ENCODE results near the gene TBR1.

The TBR1 gene

GRCh38 chr2:161415987-161416707 is at the start of gene TBR1:
TBR1 (plus strand) TSS chr2:161416297; CDS start chr2:161416411, 114 bp downstream.
- DNase-seq (ENCODE audit: low read depth) = no peak

DNA sequence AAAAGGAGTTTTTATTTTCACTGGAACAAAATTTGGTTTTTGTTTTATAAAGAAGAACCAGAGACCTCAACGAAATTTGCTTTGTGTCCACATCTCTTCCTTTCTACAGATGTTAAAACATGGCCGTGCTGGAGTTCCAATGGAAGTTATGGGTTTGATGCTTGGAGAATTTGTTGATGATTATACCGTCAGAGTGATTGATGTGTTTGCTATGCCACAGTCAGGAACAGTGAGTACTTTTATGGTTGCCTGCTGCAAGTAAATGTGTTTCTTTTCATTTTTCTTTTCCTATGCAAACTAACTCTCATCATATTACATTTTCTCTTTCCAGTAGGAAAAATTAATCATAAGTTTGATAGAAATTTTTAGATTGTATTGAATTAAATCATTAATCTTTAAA is 48.4 kb upstream of the TBR1 start:
- DNase-seq (ENCODE audit: low read depth) = no peak

- no peak for DNase-seq (ENCODE audit: low read depth)
Observed at GRCh38 chr2:161369311-161369710, 46.8 kb upstream of the TBR1 start.

GRCh38 chr2:161370981-161371380 is 45.1 kb upstream of the TBR1 start:
- no peak for DNase-seq (ENCODE audit: low read depth)

DNA sequence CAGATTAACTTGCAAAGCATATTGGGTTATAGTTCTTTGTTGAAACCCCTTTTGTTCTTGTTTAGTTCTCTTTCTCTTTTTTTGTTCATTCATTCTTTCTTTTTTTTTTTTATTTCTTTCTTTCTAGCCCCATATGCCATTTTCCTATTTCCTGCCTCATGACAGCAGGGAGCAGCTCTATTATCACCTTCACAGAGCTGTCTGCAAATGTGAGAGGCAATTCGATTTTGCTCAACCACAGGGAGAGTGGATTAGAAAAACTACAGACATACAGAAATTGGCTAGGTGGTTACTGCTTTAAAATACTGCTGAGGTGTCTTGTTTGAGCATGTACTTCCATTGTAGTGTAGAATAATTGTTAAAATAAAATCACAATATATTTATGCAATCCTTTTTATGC is 44.2 kb upstream of the TBR1 start:
- no peak for DNase-seq (ENCODE audit: low read depth)

- no peak for DNase-seq (ENCODE audit: low read depth)
Observed at GRCh38 chr2:161373942-161374341, 42.2 kb upstream of the TBR1 start.

GRCh38 chr2:161374446-161374845 is 41.7 kb upstream of the TBR1 start:
- DNase-seq (ENCODE audit: low read depth) = no peak

DNA sequence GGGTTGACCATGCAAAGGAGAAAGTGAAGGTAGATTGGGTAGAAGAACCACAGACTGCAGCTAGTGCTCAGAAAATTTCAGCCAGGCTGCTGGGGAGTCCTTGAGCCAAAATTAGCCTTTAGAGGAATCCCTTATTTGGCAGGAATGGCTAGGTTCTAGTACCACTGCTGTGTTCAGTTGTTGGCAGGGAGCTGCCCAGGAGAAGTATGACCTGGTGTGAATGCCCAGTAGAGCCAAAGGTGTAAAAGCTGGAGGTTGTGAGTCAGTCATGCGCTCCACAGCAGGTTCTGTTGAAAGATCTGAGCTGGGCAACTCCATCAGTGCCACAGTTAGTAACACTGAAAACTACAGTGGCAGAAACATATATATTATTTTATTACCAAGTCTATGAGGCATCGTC is 36.4 kb upstream of the TBR1 start:
- DNase-seq (ENCODE audit: low read depth) = no peak

DNA sequence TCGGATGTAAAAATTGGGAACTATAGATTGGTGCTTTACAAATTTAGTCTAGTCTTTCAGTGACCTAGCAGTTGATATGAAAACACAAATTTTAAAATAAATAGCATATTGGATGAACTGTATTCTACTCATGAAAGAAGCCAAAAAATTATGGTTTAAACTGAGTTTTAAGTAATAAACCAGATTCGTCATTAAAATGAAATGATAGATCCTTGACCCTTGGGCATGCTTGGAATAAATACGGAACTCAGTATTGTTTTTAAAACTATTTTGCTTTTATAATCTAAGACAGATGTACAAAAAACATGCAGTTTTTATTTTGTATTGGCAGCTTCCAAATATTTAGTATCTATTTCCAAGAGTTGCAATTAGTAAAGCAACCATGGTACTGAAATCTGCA is 34.6 kb upstream of the TBR1 start:
- DNase-seq (ENCODE audit: low read depth) = no peak

DNA sequence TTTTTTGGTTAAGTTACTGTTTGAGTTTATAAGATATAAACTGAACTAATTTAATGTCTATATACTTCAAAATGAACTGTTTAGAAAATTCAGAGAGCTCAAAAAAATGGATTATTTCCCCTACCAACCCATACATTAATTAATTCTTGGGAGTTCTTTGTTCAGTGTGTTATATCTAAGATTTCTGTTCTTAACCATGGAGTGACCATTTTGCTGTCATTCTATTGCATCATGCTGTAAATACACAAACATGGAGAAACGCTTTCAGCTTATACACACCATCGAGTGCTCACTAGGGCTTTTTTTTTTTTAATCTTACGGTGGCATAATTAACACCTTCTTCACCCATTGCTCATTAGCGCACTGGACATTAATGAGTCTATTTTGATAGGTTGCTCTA is 33.4 kb upstream of the TBR1 start:
- no peak for DNase-seq (ENCODE audit: low read depth)

GRCh38 chr2:161384864-161385263 is 31.2 kb upstream of the TBR1 start:
- DNase-seq (ENCODE audit: low read depth) = no peak

DNA sequence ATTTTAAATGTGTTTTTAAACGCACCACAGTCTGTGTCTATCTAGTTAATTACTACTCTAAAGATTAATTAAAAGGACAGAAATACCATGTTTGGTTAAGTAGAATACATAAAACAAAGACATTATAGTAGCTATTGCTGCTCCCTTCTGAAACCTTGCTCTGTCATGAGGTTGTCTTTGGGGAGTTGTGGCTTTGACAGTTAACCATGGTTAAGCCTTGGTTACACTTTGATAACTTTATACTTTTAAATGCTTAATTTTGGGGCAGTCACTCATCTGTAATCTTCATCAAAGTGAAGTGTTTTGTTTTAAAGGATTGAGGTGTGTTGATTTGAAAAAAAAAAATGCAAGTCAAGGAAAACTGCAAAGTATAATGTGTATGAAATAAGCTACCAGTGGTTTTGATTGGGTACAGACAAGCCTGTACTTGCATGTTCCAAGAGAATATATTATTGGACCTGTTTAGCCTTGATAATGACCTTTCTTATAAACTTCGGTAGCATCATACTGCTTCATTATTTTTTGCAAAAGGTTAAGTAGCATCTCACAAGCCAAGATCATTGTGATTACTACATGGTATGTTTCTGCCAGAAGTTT is 29.8 kb upstream of the TBR1 start:
- DNase-seq (ENCODE audit: low read depth) = no peak

GRCh38 chr2:161388146-161388779 is 27.8 kb upstream of the TBR1 start:
- no peak for DNase-seq (ENCODE audit: low read depth)

GRCh38 chr2:161391737-161392506 is 24.2 kb upstream of the TBR1 start:
- DNase-seq (ENCODE audit: low read depth) = no peak

DNA sequence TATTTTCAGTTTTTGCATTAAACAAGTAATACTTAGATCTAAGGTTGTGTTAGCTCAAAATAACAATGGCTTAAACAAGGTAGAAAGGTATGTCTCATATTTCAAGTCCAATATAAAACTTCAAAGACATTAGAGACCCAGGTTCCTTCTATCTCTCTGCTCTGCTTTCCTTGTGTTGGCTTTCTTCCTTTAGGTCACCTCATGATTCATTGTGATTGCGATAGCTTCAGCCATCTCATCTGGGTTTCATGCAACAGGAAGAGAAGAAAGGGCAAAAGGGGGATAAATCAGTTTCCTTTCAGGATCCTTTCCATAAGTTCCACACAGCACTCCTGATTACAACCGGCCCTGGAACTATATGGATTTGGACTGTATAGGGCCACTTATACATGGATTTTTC is 16.0 kb upstream of the TBR1 start:
- no peak for DNase-seq (ENCODE audit: low read depth)

DNA sequence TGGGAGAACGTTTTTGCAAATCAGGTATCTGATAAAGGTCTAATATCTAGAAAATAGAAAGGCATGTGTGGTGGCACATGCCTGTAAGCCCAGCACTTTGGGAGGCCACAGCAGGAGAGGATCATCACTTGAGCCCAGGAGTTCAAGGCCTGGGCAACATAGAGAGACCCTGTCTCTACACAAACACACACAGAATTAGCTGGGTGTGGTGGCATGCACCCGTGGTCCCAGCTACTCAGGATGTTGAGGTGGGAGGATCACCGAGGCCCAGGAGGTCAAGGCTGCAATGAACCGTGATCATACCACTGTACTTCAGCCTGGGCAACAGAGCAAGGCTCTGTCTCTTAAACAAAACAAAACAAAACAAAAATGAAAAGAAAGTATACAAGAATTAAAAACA is 13.8 kb upstream of the TBR1 start:
- no peak for DNase-seq (ENCODE audit: low read depth)

- no peak for DNase-seq (ENCODE audit: low read depth)
Observed at GRCh38 chr2:161406316-161406715, 9.8 kb upstream of the TBR1 start.

DNA sequence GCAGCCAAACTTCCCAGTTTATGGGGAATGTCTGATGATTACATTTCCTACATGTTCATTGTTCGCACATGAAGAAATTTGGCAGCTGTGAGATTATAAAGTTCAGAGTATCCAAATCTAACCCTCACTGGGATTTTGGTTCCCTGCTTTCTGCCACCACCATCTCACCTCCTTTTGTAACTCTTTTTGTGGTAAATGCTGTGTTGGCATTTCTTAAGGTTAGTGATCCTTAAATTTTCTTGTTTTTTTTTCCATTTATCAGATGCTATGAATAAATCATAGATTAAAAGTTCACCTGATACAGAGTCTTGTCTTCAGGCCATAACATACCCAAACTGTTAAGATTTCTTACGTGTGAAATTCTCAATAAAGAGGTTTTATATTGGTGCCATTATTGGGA is 8.5 kb upstream of the TBR1 start:
- DNase-seq (ENCODE audit: low read depth) = no peak

- no peak for DNase-seq (ENCODE audit: low read depth)
Observed at GRCh38 chr2:161409308-161409907, 6.7 kb upstream of the TBR1 start.

- DNase-seq (ENCODE audit: low read depth) = no peak
Observed at GRCh38 chr2:161412346-161412745, 3.8 kb upstream of the TBR1 start.

DNA sequence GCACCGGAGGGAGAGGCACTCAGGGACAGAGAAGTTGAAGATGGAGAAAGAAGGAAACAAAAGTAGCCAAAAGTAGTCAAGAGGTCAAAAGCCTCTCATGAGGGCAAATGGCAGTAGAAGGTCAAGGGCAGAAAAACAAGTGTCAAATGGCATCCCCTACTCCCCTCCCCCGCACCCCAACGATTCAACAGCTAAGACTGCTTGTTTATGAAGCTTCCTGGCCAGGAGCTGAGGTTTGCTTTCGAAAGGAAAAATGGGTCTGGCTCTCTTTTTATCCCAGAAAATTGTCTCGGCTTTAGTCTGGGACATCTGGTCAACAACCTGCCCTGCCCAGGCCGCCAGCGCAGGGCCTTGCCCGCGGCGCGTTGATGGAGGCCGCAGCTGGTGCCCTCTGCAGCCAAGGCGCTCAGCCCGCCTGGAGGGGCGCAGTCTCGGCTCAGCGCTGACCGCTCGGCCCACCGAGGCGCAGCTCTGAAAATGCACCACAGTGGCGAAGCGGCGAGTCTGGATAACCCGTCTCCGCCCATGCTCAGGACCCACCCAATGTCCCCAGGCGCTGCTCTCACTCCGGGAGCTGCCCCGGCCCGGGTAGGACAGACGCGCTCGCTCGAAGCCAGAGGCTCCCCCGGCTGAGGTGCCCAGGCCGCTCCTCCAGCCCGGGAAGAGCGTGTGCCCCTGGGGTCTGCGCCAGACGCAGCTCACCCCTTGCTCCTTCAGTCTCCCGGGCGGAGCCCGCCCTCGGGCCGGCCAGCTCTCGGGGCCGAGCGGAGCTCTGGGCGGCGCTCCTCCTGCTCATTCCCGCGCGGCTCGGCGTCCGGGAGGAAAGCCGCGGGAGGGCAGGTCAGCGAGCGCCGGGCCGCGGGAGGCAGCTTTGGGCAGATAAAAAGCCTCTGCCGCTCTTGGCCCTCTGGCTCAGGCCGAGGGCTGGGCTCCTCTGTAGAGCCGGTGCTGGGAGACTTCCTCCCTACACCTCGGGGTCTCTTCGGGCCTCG is 1.8 kb upstream of the TBR1 start:
- DNase-seq (ENCODE audit: low read depth) = no peak
